Measurements from ENCODE around the gene MAPK8. TPM values are rescaled to one million over a fixed set of nuclear protein-coding genes. Genes with fewer than 3 reads are reported as not detected.
"Not testable (repeated sequence)": the region's sequence is repeated elsewhere in the genome, so short reads cannot be mapped to it uniquely, and the experiment has no call there.

The MAPK8 gene
- polyA plus RNA-seq, 1 donor, result 81.9 TPM

GRCh38 chr10:48417374-48417773 is 110.9 kb downstream of the MAPK8 start:
- DNase-seq, result no peak

- no peak for DNase-seq
These were observed 111.8 kb downstream of the MAPK8 start for GRCh38 chr10:48418189-48418788.

- DNase-seq, result no peak
These were observed 113.2 kb downstream of the MAPK8 start for GRCh38 chr10:48419714-48420113.

- not testable (repeated sequence) for DNase-seq
These were observed 115.4 kb downstream of the MAPK8 start for GRCh38 chr10:48421862-48422261.

- no peak for DNase-seq
These were observed 117.4 kb downstream of the MAPK8 start for GRCh38 chr10:48423884-48424283.

GRCh38 chr10:48428896-48429295 is 122.4 kb downstream of the MAPK8 start:
- no peak for DNase-seq

- DNase-seq, result no peak
These were observed 122.8 kb downstream of the MAPK8 start for GRCh38 chr10:48429309-48429708.

GRCh38 chr10:48430402-48430993 is 124.0 kb downstream of the MAPK8 start:
- no peak for DNase-seq

GRCh38 chr10:48431871-48432270 is 125.4 kb downstream of the MAPK8 start:
- DNase-seq, result no peak

- no peak for DNase-seq
These were observed 131.1 kb downstream of the MAPK8 start for GRCh38 chr10:48437546-48437945.

- no peak for DNase-seq
These were observed 132.6 kb downstream of the MAPK8 start for GRCh38 chr10:48439031-48439430.

- DNase-seq, result no peak
These were observed 133.1 kb downstream of the MAPK8 start for GRCh38 chr10:48439581-48440041.

GRCh38 chr10:48440771-48441170 is 134.3 kb downstream of the MAPK8 start:
- no peak for DNase-seq

GRCh38 chr10:48442090-48442808 is 135.8 kb downstream of the MAPK8 start:
- DNase-seq, result no peak

- no peak for DNase-seq
These were observed 136.3 kb downstream of the MAPK8 start for GRCh38 chr10:48442809-48443177.

- no peak for DNase-seq
These were observed 137.8 kb downstream of the MAPK8 start for GRCh38 chr10:48444266-48444665.

- DNase-seq, result no peak
These were observed 138.7 kb downstream of the MAPK8 start for GRCh38 chr10:48444861-48445841.

GRCh38 chr10:48445932-48446331 is 139.5 kb downstream of the MAPK8 start:
- no peak for DNase-seq

GRCh38 chr10:48446785-48447184 is 140.3 kb downstream of the MAPK8 start:
- no peak for DNase-seq

- no peak for DNase-seq
These were observed 141.1 kb downstream of the MAPK8 start for GRCh38 chr10:48447356-48448215.

- no peak for DNase-seq
These were observed 142.3 kb downstream of the MAPK8 start for GRCh38 chr10:48448796-48449195.
